ENCODE data around the gene ACTL7B. TPM values are rescaled to one million over a fixed set of nuclear protein-coding genes. Genes with fewer than 3 reads are reported as not detected.

ACTL7B gene
- total and polyA plus RNA-seq, 2 of the 4 experiments (the other 2 are of a cell fraction), result not detected

GRCh38 chr9:108845947-108846346 is 9.8 kb downstream of the ACTL7B start:
- intact Hi-C loops (cut with micrococcal nuclease) (loop anchor here (2.0 kb wide), 1 partner anchor 19 kb away; no protein-coding TSS in a partner anchor), dilution Hi-C loops (cut with HindIII; ENCODE audit: low sequenced_read_pairs, unreplicated experiment) (no loop called here), in situ Hi-C loops (cut with MboI; ENCODE audit: low sequenced_read_pairs) (no loop called here)
- Histone ChIP-seq H2BK20ac (ENCODE audit: low read depth, low read length) (no peak overlapping the region), H3K27me3 (ENCODE audit: control insufficient read depth, insufficient read depth, low read length) (no peaks in the 10 kb centered on the region; the same call in 1 of the 2 replicates), H3K4me2 (ENCODE audit: low read depth, low read length) (no peak overlapping the region), H2BK15ac (ENCODE audit: low read depth, low read length) (no peak overlapping the region), H4K8ac (ENCODE audit: low read depth in 2 of 2, low read length in 2 of 2) (no peak overlapping the region), H3K4me3 (ENCODE audit: insufficient read depth, low read depth, low read length) (no peak overlapping the region), H2AK9ac (replicated peaks; ENCODE audit: low read depth, low read length, poor library complexity) (no peak overlapping the region), H3K9me1 (ENCODE audit: insufficient read depth, low read length) (no peaks in the 10 kb centered on the region), H3K27ac (ENCODE audit: insufficient read depth, low read length) (no peak overlapping the region), H3K56ac (ENCODE audit: extremely low read depth, insufficient read depth, low read length) (no peak overlapping the region), H3K79me1 (ENCODE audit: low read depth in 1 of 2, low read length in 2 of 2) (no peaks in the 10 kb centered on the region), H2BK120ac (ENCODE audit: low read depth, low read length) (no peak overlapping the region), H3K14ac (replicated peaks; ENCODE audit: low read depth, low read length) (no peak overlapping the region), H3K4ac (ENCODE audit: low read depth, low read length) (no peak overlapping the region), H4K20me1 (ENCODE audit: insufficient read depth, low read length) (no peaks in the 10 kb centered on the region), H3K23ac (ENCODE audit: low read depth, low read length) (no peak overlapping the region), H2AFZ (replicated peaks; ENCODE audit: low read length, poor library complexity) (no peak overlapping the region), H3K18ac (ENCODE audit: low read depth, low read length) (no peak overlapping the region), H3K9ac (ENCODE audit: low read depth, low read length) (no peak overlapping the region), H2BK5ac (ENCODE audit: low read depth, low read length, poor library complexity, severe bottlenecking) (no peak overlapping the region), H3K36me3 (ENCODE audit: control insufficient read depth, insufficient read depth, low read length) (no peaks in the 10 kb centered on the region), H4K5ac (ENCODE audit: low read depth, low read length) (no peak overlapping the region), H3K9me3 (ENCODE audit: control insufficient read depth, insufficient read depth, low read length) (no peaks in the 10 kb centered on the region), H2AK5ac (ENCODE audit: low read depth, low read length) (no peak overlapping the region), H3K4me1 (ENCODE audit: control insufficient read depth, insufficient read depth, low read length) (no peaks in the 10 kb centered on the region), H4K91ac (ENCODE audit: insufficient read depth, low read depth, low read length) (no peak overlapping the region)
- whole genome bisulfite sequencing, 2 experiments (ENCODE audit: extremely low coverage in 2 of 2, insufficient read length in 1 of 2), result no CpG with 5 or more reads among the region's 2 CpGs
- ChIA-PET POLR2A (ENCODE audit: unreplicated experiment) (no interaction called here), CTCF (no interaction called here)
- no peak for TF ChIP-seq CHD1 (IDR thresholded peaks at IDR 0.05; ENCODE audit: low read depth, low read length)
- no peak for TF ChIP-seq RFX5 (IDR thresholded peaks at IDR 0.05; ENCODE audit: low read depth, low read length)
- TF ChIP-seq MXI1 (IDR thresholded peaks at IDR 0.05; ENCODE audit: borderline replicate concordance, low read depth, low read length), result no peak
- no peak for TF ChIP-seq SMC3 (IDR thresholded peaks at IDR 0.05; ENCODE audit: low read depth, low read length)
- TF ChIP-seq BHLHE40 (IDR thresholded peaks at IDR 0.05; ENCODE audit: low read depth, low read length), result no peak
- TF ChIP-seq RAD21 (IDR thresholded peaks at IDR 0.05; ENCODE audit: low read length), result no peak
- no peak for TF ChIP-seq ELK1 (IDR thresholded peaks at IDR 0.05; ENCODE audit: borderline replicate concordance, low read depth, low read length)
- no peak for TF ChIP-seq USF2 (IDR thresholded peaks at IDR 0.05; ENCODE audit: low read depth, low read length)
- TF ChIP-seq POLR2A (IDR thresholded peaks at IDR 0.05; ENCODE audit: low read depth, low read length), result no peak
- no peak for TF ChIP-seq CTCF (conservative IDR thresholded peaks at IDR 0.05; ENCODE audit: low read depth, low read length)
- TF ChIP-seq NFE2L2 (IDR thresholded peaks at IDR 0.05; ENCODE audit: low read depth, low read length), result no peak
- no peak for TF ChIP-seq FOS (IDR thresholded peaks at IDR 0.05; ENCODE audit: low read depth, low read length)
- no peak for TF ChIP-seq CEBPB (IDR thresholded peaks at IDR 0.05; ENCODE audit: low read depth, low read length)
- TF ChIP-seq RCOR1 (IDR thresholded peaks at IDR 0.05; ENCODE audit: insufficient replicate concordance, low read length), result no peak
- TF ChIP-seq MAFK (IDR thresholded peaks at IDR 0.05; ENCODE audit: low read depth, low read length), result no peak
- no TSS peak for BruUV-seq (replicated peaks)
- ATAC-seq (ENCODE audit: low read depth), result no peak
- DNase-seq, result no peak

Data from IMR-90 (cell line).